AG04449 (cell line): ENCODE measurements around the gene BST1.

Experiments
- CTCF ChIA-PET: fragments of 350-600 bp; formaldehyde crosslinking; extraction: SDS; loops from one replicate; lab custom pipeline; 2021; ENCODE audit warnings: antibody characterized with exemption; lab: Yijun Ruan, JAX
- POLR2A ChIA-PET: fragments of 400-600, 350-600 bp; formaldehyde crosslinking; extraction: SDS; loops from one replicate; lab custom pipeline; 2020; ENCODE audit warnings: antibody characterized with exemption, inconsistent platforms; lab: Yijun Ruan, JAX
- DNase-seq: peaks from one replicate; pipeline ENCODE4 v3.0.0-alpha.2; 2010; ENCODE audit warnings: low read depth, low spot score
- H3K4me3 ChIP-seq: 2 replicates; pipeline ENCODE4 v1.5.1; 2011; ENCODE audit warnings: low read depth, mild to moderate bottlenecking, control low read depth, low read length
- TF ChIP-seq, protein P1 (sequence below): IDR thresholded peaks from one replicate; pipeline ENCODE4 v1.5.1; 2011; ENCODE audit warnings: mild to moderate bottlenecking, moderate library complexity, low read length, control low read depth, inconsistent platforms; ENCODE audit not compliant: insufficient read depth; ENCODE audit errors: missing control alignments

BST1 gene

DNA sequence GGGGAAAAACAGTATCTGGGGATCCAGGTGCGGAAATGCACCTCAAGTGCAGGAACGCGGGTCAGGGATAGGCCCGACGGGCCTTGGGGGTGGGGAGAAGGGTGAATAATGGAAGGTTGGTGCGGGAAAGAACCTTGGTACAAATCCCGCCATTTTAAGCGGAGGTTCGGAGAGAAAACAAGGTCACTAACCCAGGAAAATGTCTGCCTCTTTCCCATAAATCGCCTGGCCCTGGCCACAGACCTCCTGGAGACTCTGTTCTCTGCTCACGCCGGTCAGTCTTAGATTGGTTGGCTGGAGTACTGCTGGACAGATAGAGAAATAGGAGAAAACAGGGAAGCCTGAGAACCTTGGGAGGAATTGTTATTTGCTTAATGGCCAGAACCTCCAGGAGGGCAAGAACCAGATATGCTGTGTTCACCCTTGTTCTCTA lies 46.8 kb upstream of the BST1 start:
- TF ChIP-seq, protein P1, sequence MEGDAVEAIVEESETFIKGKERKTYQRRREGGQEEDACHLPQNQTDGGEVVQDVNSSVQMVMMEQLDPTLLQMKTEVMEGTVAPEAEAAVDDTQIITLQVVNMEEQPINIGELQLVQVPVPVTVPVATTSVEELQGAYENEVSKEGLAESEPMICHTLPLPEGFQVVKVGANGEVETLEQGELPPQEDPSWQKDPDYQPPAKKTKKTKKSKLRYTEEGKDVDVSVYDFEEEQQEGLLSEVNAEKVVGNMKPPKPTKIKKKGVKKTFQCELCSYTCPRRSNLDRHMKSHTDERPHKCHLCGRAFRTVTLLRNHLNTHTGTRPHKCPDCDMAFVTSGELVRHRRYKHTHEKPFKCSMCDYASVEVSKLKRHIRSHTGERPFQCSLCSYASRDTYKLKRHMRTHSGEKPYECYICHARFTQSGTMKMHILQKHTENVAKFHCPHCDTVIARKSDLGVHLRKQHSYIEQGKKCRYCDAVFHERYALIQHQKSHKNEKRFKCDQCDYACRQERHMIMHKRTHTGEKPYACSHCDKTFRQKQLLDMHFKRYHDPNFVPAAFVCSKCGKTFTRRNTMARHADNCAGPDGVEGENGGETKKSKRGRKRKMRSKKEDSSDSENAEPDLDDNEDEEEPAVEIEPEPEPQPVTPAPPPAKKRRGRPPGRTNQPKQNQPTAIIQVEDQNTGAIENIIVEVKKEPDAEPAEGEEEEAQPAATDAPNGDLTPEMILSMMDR, result no peak
- H3K4me3 ChIP-seq, result peak overlapping the region; percentile 60; the same call in 1 of the 2 replicates
- no peak for DNase-seq
- ChIA-PET CTCF (interaction anchor here (0.9 to 1.5 kb wide), 5 partner anchors 11 to 187 kb away, joined by 3 to 4 read pairs (median 3); no protein-coding TSS in a partner anchor), POLR2A (no interaction called here)

DNA sequence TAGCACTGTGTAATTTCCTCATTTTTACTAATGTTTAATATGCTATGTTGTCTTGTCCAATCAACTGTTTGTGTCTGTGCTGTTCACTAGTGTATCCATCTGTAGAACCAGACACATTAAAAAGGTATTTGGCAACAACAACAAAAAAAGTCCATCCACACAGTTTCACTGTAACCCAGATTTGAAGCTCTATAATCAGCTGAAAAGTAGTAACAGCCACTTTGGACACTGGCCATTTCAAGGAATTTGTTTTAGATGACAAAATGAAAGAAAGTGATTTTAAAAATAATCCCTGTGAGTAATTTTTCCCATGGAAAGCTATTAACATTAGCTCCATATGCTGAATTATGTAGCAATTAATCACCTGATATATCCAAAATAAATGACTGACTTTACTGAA lies 45.5 kb upstream of the BST1 start:
- ChIA-PET POLR2A (interaction anchor here (0.7 kb wide), 1 partner anchor 25 kb away, joined by 4 read pairs; the partner anchor contains the start of gene FAM200B), CTCF (interaction anchor here (0.7 to 1.5 kb wide), 3 partner anchors 8 to 200 kb away, joined by 3 to 4 read pairs (median 4); no protein-coding TSS in a partner anchor)
- H3K4me3 ChIP-seq, result no peak overlapping the region
- DNase-seq, result no peak
- TF ChIP-seq, protein P1, result no peak

DNA sequence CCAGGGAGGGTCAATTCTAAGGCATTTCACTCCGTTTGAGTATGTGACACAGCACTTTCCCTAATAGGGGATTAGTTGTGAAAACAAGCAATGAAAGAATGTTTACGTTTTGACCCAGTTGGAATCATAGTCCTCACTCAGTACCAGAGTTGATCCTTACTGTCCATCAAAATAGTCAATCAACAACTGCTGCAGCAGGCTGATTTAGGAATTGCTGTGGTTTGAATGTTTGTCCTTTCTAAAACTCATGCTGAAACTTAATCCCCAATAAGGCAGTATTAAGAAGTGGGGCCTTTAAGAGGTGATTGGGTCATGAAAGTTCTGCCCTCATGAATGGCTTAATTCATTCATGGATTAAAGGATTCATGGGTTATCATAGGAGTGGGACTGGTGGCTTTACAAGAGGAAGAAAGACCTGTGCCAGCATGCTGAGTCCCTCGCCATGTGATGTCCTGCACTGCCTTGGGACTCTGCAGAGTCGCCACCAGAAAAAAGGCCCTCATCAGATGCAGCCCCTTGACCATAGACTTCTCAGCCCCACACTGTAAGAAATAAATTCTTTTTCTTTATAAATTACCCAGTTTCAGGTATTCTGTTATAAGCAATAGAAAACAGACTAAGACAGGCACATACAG lies 44.6 kb upstream of the BST1 start:
- ChIA-PET CTCF (interaction anchor here (0.7 to 0.9 kb wide), 2 partner anchors 8 to 201 kb away, joined by 3 to 4 read pairs; no protein-coding TSS in a partner anchor), POLR2A (no interaction called here)
- TF ChIP-seq, protein P1, result no peak
- no peak for DNase-seq
- H3K4me3 ChIP-seq, result no peak overlapping the region

DNA sequence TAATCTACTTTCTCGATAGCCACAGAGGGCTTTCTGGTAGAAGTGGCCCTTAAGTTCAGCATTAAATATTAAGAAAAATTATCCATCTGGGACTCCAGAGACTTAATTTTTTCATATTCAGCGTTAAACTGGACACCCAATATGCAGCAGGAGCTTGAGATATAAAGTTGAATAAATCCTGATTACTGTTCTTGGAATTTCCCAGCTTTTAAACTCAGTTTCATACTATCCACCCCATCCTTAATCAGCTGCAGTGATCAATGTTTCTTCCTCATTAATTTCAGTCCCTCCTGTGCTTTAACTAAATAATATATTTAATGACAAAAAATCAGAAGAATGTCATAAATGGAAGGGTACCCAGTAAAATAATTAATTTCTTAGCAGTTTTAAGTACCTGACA lies 44.1 kb upstream of the BST1 start:
- TF ChIP-seq, protein P1, result no peak
- ChIA-PET CTCF (no interaction called here), POLR2A (no interaction called here)
- H3K4me3 ChIP-seq, result no peak overlapping the region
- no peak for DNase-seq

DNA sequence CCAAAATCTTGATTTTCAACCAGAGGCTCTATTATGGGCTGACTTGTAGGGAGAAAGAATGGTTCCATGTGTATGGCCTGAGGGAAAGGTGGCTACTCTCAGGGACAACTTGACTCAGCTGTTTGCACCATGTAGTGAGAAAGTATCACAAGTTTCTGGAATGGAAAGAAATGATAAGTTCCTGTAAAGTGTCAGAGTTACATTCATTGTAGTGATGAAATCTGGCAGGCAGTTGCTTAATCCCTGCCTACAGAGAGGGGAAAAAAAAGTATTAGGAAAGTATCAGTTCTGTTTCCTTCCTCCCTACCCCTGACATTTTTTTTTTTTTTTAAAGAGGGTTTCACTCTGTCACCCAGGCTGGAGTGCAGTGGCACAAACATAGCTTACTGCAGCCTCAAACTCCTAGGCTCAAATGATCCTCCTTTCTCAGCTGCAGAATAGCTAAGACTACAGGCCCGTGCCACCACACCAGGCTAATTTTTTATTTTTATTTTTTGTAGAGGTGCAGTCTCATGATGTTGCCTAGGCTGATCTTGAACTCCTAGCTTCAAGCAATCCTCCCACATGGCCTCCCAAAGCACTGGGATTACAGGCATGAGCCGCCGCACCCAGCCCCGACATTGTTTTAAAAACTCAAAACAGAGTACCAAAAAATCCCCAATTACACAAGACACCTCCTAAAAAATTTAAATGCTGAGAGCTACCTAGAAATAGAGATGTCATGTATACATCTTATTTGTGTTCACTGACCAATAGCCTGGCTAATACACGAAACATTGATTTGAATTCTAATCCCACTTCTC lies 42.9 kb upstream of the BST1 start:
- no peak overlapping the region for H3K4me3 ChIP-seq
- TF ChIP-seq, protein P1, result no peak
- ChIA-PET CTCF (no interaction called here), POLR2A (no interaction called here)
- DNase-seq, result peak; percentile 37
